Astrocyte (in vitro differentiated cells and primary cell): ENCODE data around the gene EXOC4. TPM values are rescaled to one million over a fixed set of nuclear protein-coding genes. Genes with fewer than 3 reads are reported as not detected.

Experiments
- DNase-seq: peaks from one replicate; pipeline ENCODE4 v3.0.0-alpha.2; 2010; ENCODE audit warnings: low read depth
- FAIRE-seq: peaks from 2 replicates; lab custom pipeline; 2011; peaks lifted over from hg19 to GRCh38; lab: Jason Lieb, UNC
- H2AFZ ChIP-seq: 2 replicates; pipeline ENCODE4 v1.6.0; 2012; ENCODE audit warnings: low read depth, low read length, inconsistent platforms
- H3K27ac ChIP-seq: 2 replicates; pipeline ENCODE4 v1.5.1; 2011; ENCODE audit warnings: low read depth, low read length, inconsistent platforms
- H3K27me3 ChIP-seq: 2 replicates; pipeline ENCODE4 v1.6.0; 2011; ENCODE audit warnings: low read length, inconsistent platforms; ENCODE audit not compliant: insufficient read depth
- H3K36me3 ChIP-seq: 2 replicates; pipeline ENCODE4 v1.5.1; 2011; ENCODE audit warnings: low read length, inconsistent platforms; ENCODE audit not compliant: insufficient read depth
- H3K4me1 ChIP-seq: 2 replicates; pipeline ENCODE4 v1.5.1; 2011; ENCODE audit warnings: low read length, inconsistent platforms; ENCODE audit not compliant: insufficient read depth
- H3K4me2 ChIP-seq: 2 replicates; pipeline ENCODE4 v1.6.0; 2012; ENCODE audit warnings: low read length, inconsistent platforms
- H3K4me3 ChIP-seq: 2 replicates; pipeline ENCODE4 v1.5.1; 2011; ENCODE audit warnings: low read depth, mild to moderate bottlenecking, low read length, inconsistent platforms; ENCODE audit not compliant: insufficient read depth
- H3K79me2 ChIP-seq: 2 replicates; pipeline ENCODE4 v1.6.0; 2012; ENCODE audit warnings: mild to moderate bottlenecking, low read length, inconsistent platforms; ENCODE audit not compliant: insufficient read depth
- H3K9ac ChIP-seq: 2 replicates; pipeline ENCODE4 v1.6.0; 2012; ENCODE audit warnings: mild to moderate bottlenecking, low read length, inconsistent platforms
- H3K9me3 ChIP-seq: 2 replicates; pipeline ENCODE4 v1.5.1; 2012; ENCODE audit warnings: low read depth, mild to moderate bottlenecking, low read length, inconsistent platforms; ENCODE audit not compliant: insufficient read depth
- H4K20me1 ChIP-seq: 2 replicates; pipeline ENCODE4 v1.6.0; 2012; ENCODE audit warnings: low read length, inconsistent platforms; ENCODE audit not compliant: insufficient read depth
- H3K27ac Mint-ChIP-seq: one replicate; pipeline ENCODE4 v1.8.0; 2021; ENCODE audit warnings: mild to moderate bottlenecking, mixed read lengths; ENCODE audit not compliant: unreplicated experiment
- H3K27me3 Mint-ChIP-seq: one replicate; pipeline ENCODE4 v1.8.0; 2021; ENCODE audit warnings: low read depth, mixed read lengths; ENCODE audit not compliant: unreplicated experiment
- H3K36me3 Mint-ChIP-seq: one replicate; pipeline ENCODE4 v1.8.0; 2021; ENCODE audit warnings: low read depth, mixed read lengths; ENCODE audit not compliant: unreplicated experiment
- H3K4me1 Mint-ChIP-seq: one replicate; pipeline ENCODE4 v1.8.0; 2021; ENCODE audit warnings: low read depth, mixed read lengths; ENCODE audit not compliant: unreplicated experiment
- H3K4me3 Mint-ChIP-seq: one replicate; pipeline ENCODE4 v1.8.0; 2021; ENCODE audit warnings: mild to moderate bottlenecking, moderate library complexity, mixed read lengths; ENCODE audit not compliant: unreplicated experiment
- H3K9me3 Mint-ChIP-seq: one replicate; pipeline ENCODE4 v1.8.0; 2021; ENCODE audit warnings: mild to moderate bottlenecking, mixed read lengths; ENCODE audit not compliant: unreplicated experiment
- EZH2 ChIP-seq: IDR thresholded peaks from 2 replicates; pipeline ENCODE4 v1.6.1; 2012; ENCODE audit warnings: mild to moderate bottlenecking, low read length, inconsistent platforms; ENCODE audit not compliant: insufficient read depth
- total RNA-seq: library from RNA; stranded (reverse); gene quantifications from 2 replicates; pipeline ENCODE4 v1.2.1, GENCODE V29; 2021
- TF ChIP-seq, protein P1 (sequence below): IDR thresholded peaks from 2 replicates; pipeline ENCODE4 v1.5.1; 2011; ENCODE audit warnings: low read depth, mild to moderate bottlenecking, inconsistent platforms, low read length, moderate library complexity; ENCODE audit not compliant: insufficient read depth

Gene EXOC4
- total RNA-seq, 1 donor from 2014 or later = 57.5 TPM

DNA sequence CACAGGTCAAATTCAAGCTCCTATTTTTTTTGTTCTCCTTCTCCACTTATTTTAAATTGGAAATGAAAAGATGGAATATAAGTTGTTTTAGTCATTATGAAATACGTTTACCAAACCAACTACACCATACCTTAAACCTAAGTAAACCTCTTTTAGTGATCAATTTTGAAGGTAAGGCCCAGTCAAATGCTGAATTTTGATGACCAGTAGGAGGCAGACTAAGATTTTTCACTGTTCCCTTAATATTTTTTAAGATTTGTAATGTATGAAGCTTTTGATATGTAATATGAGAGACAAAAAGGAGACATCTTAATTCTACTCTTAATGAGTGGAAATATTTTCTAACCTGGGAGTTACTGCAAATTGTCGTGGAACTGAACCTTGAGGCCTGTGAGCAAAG lies 311.6 kb downstream of the EXOC4 start:
- Histone ChIP-seq H3K9me3 (no peaks in the 10 kb centered on the region), H3K4me3 (no peak overlapping the region), H3K9ac (no peak overlapping the region), H2AFZ (no peak overlapping the region), H3K27ac (no peak overlapping the region), H3K27me3 (no peaks in the 10 kb centered on the region), H3K79me2 (no peaks in the 10 kb centered on the region), H3K4me1 (peaks cover 16% of the 10 kb centered on the region), H3K4me2 (no peak overlapping the region), H3K36me3 (no peaks in the 10 kb centered on the region), H4K20me1 (no peaks in the 10 kb centered on the region)
- H3K4me1 Mint-ChIP-seq = peaks cover 19% of the 10 kb centered on the region
- H3K27me3 Mint-ChIP-seq = no peaks in the 10 kb centered on the region
- TF ChIP-seq EZH2 = no peak
- TF ChIP-seq, protein P1, sequence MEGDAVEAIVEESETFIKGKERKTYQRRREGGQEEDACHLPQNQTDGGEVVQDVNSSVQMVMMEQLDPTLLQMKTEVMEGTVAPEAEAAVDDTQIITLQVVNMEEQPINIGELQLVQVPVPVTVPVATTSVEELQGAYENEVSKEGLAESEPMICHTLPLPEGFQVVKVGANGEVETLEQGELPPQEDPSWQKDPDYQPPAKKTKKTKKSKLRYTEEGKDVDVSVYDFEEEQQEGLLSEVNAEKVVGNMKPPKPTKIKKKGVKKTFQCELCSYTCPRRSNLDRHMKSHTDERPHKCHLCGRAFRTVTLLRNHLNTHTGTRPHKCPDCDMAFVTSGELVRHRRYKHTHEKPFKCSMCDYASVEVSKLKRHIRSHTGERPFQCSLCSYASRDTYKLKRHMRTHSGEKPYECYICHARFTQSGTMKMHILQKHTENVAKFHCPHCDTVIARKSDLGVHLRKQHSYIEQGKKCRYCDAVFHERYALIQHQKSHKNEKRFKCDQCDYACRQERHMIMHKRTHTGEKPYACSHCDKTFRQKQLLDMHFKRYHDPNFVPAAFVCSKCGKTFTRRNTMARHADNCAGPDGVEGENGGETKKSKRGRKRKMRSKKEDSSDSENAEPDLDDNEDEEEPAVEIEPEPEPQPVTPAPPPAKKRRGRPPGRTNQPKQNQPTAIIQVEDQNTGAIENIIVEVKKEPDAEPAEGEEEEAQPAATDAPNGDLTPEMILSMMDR = peak; percentile 4
- H3K27ac Mint-ChIP-seq = no peak overlapping the region
- H3K36me3 Mint-ChIP-seq = no peaks in the 10 kb centered on the region
- no peaks in the 10 kb centered on the region for H3K9me3 Mint-ChIP-seq
- H3K4me3 Mint-ChIP-seq = no peak overlapping the region
- DNase-seq = no peak
- FAIRE-seq = no peak

DNA sequence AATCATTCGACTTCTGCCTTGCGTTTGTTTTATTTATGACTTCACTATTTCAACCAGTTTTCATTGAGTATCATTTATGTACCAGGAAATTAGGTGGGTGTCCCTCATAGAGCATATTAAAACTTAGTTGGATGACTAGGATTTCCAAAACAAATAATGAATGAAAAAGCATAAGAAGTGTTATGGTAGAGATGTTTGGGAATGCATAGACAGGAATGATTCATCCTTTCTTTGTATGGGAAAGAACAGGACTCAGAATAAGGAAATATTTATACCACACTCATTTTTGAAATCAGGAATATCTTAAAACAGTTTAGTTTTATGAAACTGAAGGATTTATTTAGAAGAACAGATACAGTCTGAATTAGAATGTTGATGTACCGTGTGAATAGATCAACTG lies 315.7 kb downstream of the EXOC4 start:
- H3K27ac Mint-ChIP-seq = no peak overlapping the region
- FAIRE-seq = no peak
- TF ChIP-seq, protein P1 = no peak
- TF ChIP-seq EZH2 = no peak

DNA sequence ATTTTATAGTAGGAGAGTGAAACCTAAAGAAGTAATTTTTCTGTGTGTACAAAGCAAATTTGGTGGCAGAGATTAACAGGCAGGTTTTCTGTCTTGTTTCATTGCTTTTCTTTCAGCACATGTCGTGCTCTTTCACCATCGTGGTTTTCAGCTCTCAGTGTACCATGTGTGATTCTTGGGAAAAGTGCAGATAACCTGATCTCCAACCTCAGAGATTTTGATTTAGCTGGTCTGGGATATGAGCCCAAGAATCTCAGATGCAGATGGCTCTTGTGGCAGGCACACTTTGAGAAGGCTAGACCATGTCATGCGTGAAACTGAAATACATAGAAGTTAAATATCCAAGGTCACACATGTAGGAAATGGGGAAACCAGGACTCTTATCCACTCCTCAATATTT lies 317.4 kb downstream of the EXOC4 start:
- Histone ChIP-seq H3K79me2 (no peaks in the 10 kb centered on the region), H3K36me3 (no peaks in the 10 kb centered on the region), H3K4me1 (peaks cover 5% of the 10 kb centered on the region), H3K9me3 (no peaks in the 10 kb centered on the region), H4K20me1 (no peaks in the 10 kb centered on the region), H3K4me2 (no peak overlapping the region), H3K27ac (no peak overlapping the region), H3K4me3 (no peak overlapping the region), H2AFZ (no peak overlapping the region), H3K9ac (no peak overlapping the region), H3K27me3 (no peaks in the 10 kb centered on the region)
- Mint-ChIP-seq H3K4me3 (no peak overlapping the region), H3K27ac (no peak overlapping the region), H3K36me3 (no peaks in the 10 kb centered on the region), H3K27me3 (no peaks in the 10 kb centered on the region), H3K9me3 (no peaks in the 10 kb centered on the region), H3K4me1 (peaks cover 18% of the 10 kb centered on the region)
- TF ChIP-seq, protein P1 = no peak
- no peak for TF ChIP-seq EZH2
- peak; percentile 40 for DNase-seq
- no peak for FAIRE-seq

More for the DNA sequence above, 315.7 kb downstream of the EXOC4 start:
- Mint-ChIP-seq H3K36me3 (no peaks in the 10 kb centered on the region), H3K27me3 (no peaks in the 10 kb centered on the region), H3K4me1 (peaks cover 14% of the 10 kb centered on the region), H3K4me3 (no peak overlapping the region), H3K9me3 (no peaks in the 10 kb centered on the region)
- no peaks in the 10 kb centered on the region for H3K36me3 ChIP-seq
- H3K4me2 ChIP-seq = no peak overlapping the region
- no peaks in the 10 kb centered on the region for H3K79me2 ChIP-seq
- no peak overlapping the region for H2AFZ ChIP-seq
- no peak overlapping the region for H3K27ac ChIP-seq
- no peaks in the 10 kb centered on the region for H4K20me1 ChIP-seq
- H3K4me3 ChIP-seq = no peak overlapping the region
- no peak overlapping the region for H3K9ac ChIP-seq
- peak; percentile 9 for DNase-seq
- H3K4me1 ChIP-seq = peaks cover 5% of the 10 kb centered on the region
- no peaks in the 10 kb centered on the region for H3K27me3 ChIP-seq
- H3K9me3 ChIP-seq = no peaks in the 10 kb centered on the region
